DND-41 (cell line): ENCODE data around the gene RFC5.

Source experiments
- ATAC-seq: fragments of 200-7000 bp; cut with Tn5 transposase; 3 replicates; pipeline ENCODE4 v1.9.1; 2021; ENCODE audit warnings: low read depth; ENCODE audit not compliant: insufficient read depth
- DNase-seq: peaks from one replicate; pipeline ENCODE4 v3.0.0-alpha.2; 2020
- H2AFZ ChIP-seq: 2 replicates; pipeline ENCODE4 v1.6.0; 2012; ENCODE audit warnings: low read depth, low read length
- H3K27ac ChIP-seq: 2 replicates; pipeline ENCODE4 v1.5.1; 2012; ENCODE audit warnings: low read length, inconsistent platforms
- H3K27me3 ChIP-seq: fragments of 200-600 bp; sonication (generic); 2 replicates; pipeline ENCODE4 v1.6.0; 2012; ENCODE audit warnings: low read length, mild to moderate bottlenecking, inconsistent platforms; ENCODE audit not compliant: insufficient read depth, poor library complexity
- H3K36me3 ChIP-seq: 2 replicates; pipeline ENCODE4 v1.5.1; 2012; ENCODE audit warnings: low read length, inconsistent platforms; ENCODE audit not compliant: insufficient read depth
- H3K4me1 ChIP-seq: 2 replicates; pipeline ENCODE4 v1.5.1; 2012; ENCODE audit warnings: mild to moderate bottlenecking, low read length; ENCODE audit not compliant: insufficient read depth
- H3K4me2 ChIP-seq: 2 replicates; pipeline ENCODE4 v1.6.0; 2012; ENCODE audit warnings: mild to moderate bottlenecking, moderate library complexity, low read length, inconsistent platforms; ENCODE audit not compliant: insufficient read depth
- H3K4me3 ChIP-seq, 2 experiments: fragments of 200-600 bp in 1 of 2; shearing (Covaris generic) in 1 of 2; 2 replicates each; pipeline ENCODE4 v1.5.1; 2012 to 2016; ENCODE audit warnings: inconsistent platforms in 2 of 2, low read length in 2 of 2, mild to moderate bottlenecking in 2 of 2, low read depth in 1 of 2, moderate library complexity in 1 of 2
- H3K79me2 ChIP-seq: 2 replicates; pipeline ENCODE4 v1.6.0; 2012; ENCODE audit warnings: low read length, inconsistent platforms; ENCODE audit not compliant: insufficient read depth
- H3K9ac ChIP-seq: 2 replicates; pipeline ENCODE4 v1.6.0; 2012; ENCODE audit warnings: low read depth, mild to moderate bottlenecking, inconsistent platforms, low read length, moderate library complexity
- H3K9me3 ChIP-seq: 2 replicates; pipeline ENCODE4 v1.5.1; 2012; ENCODE audit warnings: low read length, moderate library complexity, mild to moderate bottlenecking, inconsistent platforms; ENCODE audit not compliant: insufficient read depth, severe bottlenecking
- H4K20me1 ChIP-seq: 2 replicates; pipeline ENCODE4 v1.6.0; 2012; ENCODE audit warnings: low read length; ENCODE audit not compliant: insufficient read depth
- EZH2 ChIP-seq: IDR thresholded peaks from 3 replicates; pipeline ENCODE4 v1.6.1; 2012; ENCODE audit warnings: borderline replicate concordance, low read depth, mild to moderate bottlenecking, moderate library complexity, low read length, inconsistent platforms; ENCODE audit not compliant: severe bottlenecking
- TF ChIP-seq, protein P1 (sequence below): IDR thresholded peaks from 2 replicates; pipeline ENCODE4 v1.5.1; 2012; ENCODE audit warnings: borderline replicate concordance, low read length, moderate library complexity, mild to moderate bottlenecking; ENCODE audit not compliant: poor library complexity, severe bottlenecking; ENCODE audit errors: extremely low read depth

RFC5 gene

GRCh38 chr12:117972301-117972700 lies 44.2 kb upstream of the RFC5 start:
- Histone ChIP-seq H3K4me1 (no peaks in the 10 kb centered on the region), H2AFZ (no peak overlapping the region), H3K4me2 (no peak overlapping the region), H3K79me2 (no peaks in the 10 kb centered on the region), H4K20me1 (no peaks in the 10 kb centered on the region), H3K9ac (no peak overlapping the region), H3K27ac (no peak overlapping the region), H3K36me3 (no peaks in the 10 kb centered on the region), H3K4me3 (no peak overlapping the region), H3K9me3 (peaks cover 6% of the 10 kb centered on the region), H3K27me3 (peaks cover 10% of the 10 kb centered on the region)
- DNase-seq = no peak
- TF ChIP-seq, protein P1, sequence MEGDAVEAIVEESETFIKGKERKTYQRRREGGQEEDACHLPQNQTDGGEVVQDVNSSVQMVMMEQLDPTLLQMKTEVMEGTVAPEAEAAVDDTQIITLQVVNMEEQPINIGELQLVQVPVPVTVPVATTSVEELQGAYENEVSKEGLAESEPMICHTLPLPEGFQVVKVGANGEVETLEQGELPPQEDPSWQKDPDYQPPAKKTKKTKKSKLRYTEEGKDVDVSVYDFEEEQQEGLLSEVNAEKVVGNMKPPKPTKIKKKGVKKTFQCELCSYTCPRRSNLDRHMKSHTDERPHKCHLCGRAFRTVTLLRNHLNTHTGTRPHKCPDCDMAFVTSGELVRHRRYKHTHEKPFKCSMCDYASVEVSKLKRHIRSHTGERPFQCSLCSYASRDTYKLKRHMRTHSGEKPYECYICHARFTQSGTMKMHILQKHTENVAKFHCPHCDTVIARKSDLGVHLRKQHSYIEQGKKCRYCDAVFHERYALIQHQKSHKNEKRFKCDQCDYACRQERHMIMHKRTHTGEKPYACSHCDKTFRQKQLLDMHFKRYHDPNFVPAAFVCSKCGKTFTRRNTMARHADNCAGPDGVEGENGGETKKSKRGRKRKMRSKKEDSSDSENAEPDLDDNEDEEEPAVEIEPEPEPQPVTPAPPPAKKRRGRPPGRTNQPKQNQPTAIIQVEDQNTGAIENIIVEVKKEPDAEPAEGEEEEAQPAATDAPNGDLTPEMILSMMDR = no peak
- no peak for TF ChIP-seq EZH2
- no peak for ATAC-seq

DNA sequence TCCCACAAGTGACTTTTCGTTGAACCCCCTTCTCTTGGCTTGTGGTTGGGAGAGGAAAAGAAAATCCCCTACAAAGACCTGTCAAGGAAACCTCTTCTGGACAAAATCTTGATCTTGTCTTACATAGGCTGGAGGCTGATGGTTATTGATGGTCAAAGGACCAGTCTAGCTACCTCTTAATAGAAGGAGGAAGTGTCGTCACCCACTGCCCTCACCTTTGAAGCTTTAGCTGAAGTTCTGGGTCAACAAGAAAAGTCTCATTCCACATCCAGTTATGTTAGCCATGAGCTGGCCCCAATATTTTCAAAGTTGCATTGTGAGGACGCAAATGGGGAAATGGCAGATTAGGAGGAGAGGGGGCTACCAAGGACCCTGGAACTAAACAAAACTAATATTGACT lies 41.5 kb upstream of the RFC5 start:
- ATAC-seq = no peak
- no peak overlapping the region for H2AFZ ChIP-seq
- no peak overlapping the region for H3K4me3 ChIP-seq
- H3K9ac ChIP-seq = no peak overlapping the region
- H3K36me3 ChIP-seq = no peaks in the 10 kb centered on the region
- TF ChIP-seq, protein P1 = no peak
- no peak for TF ChIP-seq EZH2
- H3K27ac ChIP-seq = no peak overlapping the region
- peaks cover 6% of the 10 kb centered on the region for H3K9me3 ChIP-seq
- H3K4me2 ChIP-seq = no peak overlapping the region
- no peaks in the 10 kb centered on the region for H3K4me1 ChIP-seq
- no peak for DNase-seq
- no peaks in the 10 kb centered on the region for H3K27me3 ChIP-seq
- H4K20me1 ChIP-seq = no peaks in the 10 kb centered on the region
- H3K79me2 ChIP-seq = no peaks in the 10 kb centered on the region

- Histone ChIP-seq H3K4me1 (no peaks in the 10 kb centered on the region), H2AFZ (no peak overlapping the region), H3K4me3 (no peak overlapping the region), H3K36me3 (no peaks in the 10 kb centered on the region), H3K9me3 (no peaks in the 10 kb centered on the region), H4K20me1 (no peaks in the 10 kb centered on the region), H3K4me2 (no peak overlapping the region), H3K9ac (no peak overlapping the region), H3K79me2 (no peaks in the 10 kb centered on the region), H3K27ac (no peak overlapping the region), H3K27me3 (no peaks in the 10 kb centered on the region)
- no peak for TF ChIP-seq EZH2
- TF ChIP-seq, protein P1 = no peak
- no peak for DNase-seq
- no peak for ATAC-seq
Observed at GRCh38 chr12:117977373-117977772, 39.1 kb upstream of the RFC5 start.

- ATAC-seq (no peak), DNase-seq (no peak)
- no peaks in the 10 kb centered on the region for H3K36me3 ChIP-seq
- H4K20me1 ChIP-seq = no peaks in the 10 kb centered on the region
- no peak overlapping the region for H3K4me2 ChIP-seq
- no peak overlapping the region for H3K27ac ChIP-seq
- no peak overlapping the region for H2AFZ ChIP-seq
- no peak overlapping the region for H3K4me3 ChIP-seq
- no peaks in the 10 kb centered on the region for H3K79me2 ChIP-seq
- H3K9ac ChIP-seq = no peak overlapping the region
- H3K27me3 ChIP-seq = peaks cover 6% of the 10 kb centered on the region
- H3K4me1 ChIP-seq = no peaks in the 10 kb centered on the region
- H3K9me3 ChIP-seq = no peaks in the 10 kb centered on the region
- no peak for TF ChIP-seq EZH2
Observed at GRCh38 chr12:117980616-117981015, 35.9 kb upstream of the RFC5 start.
